Stimulated activated CD8-positive, alpha-beta memory T cell treated with anti-CD3 and anti-CD28 coated beads, Interleukin-12 subunit alpha, Interleukin-12 subunit beta, amount 100 ng/mL, for 1 hour (primary cell): ENCODE results near the gene UROC1.

Experiments used
- DNase-seq: peaks from one replicate; pipeline ENCODE4 v3.0.0-alpha.2; 2020; ENCODE audit warnings: low read depth

Gene UROC1

DNA sequence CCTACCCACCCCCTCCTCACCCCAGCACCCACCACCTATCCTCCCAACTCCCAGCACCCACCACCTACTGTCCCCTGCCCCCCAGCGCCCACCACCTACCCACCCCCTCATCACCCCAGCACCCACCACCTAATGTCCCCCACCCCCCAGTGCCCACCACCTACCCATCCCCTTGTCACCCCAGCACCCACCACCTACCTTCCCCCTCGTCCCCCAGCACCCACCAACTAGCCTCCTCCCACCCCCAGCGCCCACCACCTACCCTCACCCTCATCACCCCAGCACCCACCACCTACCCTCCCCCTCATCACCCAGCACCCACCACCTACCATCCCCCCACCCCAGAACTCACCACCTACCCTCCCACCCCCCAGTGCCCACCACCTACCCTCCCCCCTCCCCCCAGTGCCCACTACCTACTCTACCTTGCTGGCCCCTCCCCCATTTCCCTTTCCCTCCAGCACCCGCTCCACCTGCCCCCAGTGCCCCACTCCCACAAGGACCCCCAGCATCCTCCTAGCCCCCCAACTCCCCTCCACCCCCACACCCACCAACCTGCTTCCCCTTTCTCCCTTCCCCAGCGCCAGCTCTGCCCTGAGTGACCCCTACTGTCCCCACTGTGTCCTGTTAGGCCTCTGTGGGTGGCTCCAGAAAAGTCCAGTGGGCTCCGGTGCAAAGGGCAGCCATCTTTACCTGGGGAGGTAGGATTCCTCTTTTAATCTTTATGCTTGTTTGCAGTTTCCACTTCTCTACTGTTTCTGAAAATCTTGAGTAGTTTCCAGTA is 1.2 kb downstream of the UROC1 start:
- DNase-seq = no peak

DNA sequence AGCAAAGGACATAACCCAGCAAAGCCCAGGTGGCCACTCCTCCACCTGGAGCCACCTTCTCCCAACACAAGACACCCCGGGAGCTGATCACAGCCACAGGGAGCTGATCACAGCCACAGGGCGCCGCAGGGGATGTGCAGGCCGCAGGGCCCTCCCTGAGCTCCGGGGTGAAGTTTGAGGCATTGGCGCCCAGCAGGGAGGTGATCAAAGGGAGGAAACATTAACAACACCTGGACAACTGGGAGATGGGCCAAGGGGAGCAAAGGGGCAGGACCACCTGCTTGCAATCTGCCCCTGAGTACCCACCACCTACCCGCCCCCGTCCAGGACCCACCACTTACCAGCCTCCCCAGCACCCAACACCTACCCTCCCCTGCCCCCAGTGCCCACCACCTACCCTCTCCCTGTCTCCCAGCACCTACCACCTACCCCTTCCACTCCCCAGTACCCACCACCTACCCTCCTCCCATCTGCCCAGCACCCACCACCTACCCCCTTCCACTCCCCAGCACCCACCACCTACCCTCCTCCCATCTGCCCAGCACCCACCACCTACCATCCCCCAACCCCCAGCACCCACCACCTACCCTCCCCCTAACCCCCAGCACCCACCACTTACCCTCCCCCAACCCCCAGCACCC is 2.4 kb downstream of the UROC1 start:
- no peak for DNase-seq

- DNase-seq = no peak
Measured at GRCh38 chr3:126514161-126514560, 3.4 kb downstream of the UROC1 start.

DNA sequence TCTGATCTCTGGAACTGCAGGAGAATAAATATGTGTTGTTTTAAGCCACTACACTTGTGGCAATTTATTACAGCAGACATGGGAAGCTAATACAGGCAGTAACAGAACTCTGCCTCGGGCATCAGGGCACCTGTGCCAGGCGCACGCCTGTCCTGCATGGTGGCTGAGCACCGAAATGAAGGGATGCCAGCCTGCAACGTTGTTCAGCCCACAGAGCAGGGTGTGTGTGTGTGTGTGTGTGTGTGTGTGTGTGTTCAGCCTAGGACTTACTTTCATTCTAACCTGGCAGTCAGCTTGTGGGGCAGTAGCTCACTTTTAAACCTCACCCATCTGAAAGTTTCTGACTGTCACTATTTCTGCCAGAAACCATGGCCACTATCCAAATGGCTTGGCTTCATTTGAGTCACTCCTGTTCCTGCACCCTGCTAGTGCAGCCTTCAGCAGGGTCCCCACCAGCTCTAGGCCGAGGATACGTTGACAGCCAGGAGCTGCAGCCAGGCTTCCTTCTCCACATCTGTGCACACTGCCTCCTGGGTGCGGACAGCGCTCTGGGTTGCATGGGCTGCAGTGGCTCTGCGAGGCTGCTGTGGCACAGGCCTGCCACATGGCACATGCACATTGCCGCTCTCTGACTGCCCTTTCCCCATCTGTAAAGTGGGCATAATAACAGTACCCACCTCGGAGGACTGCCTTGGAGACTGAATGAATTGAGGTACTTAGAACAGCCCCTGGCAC is 4.5 kb downstream of the UROC1 start:
- no peak for DNase-seq

GRCh38 chr3:126512026-126512425 is 5.5 kb downstream of the UROC1 start:
- no peak for DNase-seq

- DNase-seq = no peak
Measured at GRCh38 chr3:126511291-126511690, 6.3 kb downstream of the UROC1 start.

DNA sequence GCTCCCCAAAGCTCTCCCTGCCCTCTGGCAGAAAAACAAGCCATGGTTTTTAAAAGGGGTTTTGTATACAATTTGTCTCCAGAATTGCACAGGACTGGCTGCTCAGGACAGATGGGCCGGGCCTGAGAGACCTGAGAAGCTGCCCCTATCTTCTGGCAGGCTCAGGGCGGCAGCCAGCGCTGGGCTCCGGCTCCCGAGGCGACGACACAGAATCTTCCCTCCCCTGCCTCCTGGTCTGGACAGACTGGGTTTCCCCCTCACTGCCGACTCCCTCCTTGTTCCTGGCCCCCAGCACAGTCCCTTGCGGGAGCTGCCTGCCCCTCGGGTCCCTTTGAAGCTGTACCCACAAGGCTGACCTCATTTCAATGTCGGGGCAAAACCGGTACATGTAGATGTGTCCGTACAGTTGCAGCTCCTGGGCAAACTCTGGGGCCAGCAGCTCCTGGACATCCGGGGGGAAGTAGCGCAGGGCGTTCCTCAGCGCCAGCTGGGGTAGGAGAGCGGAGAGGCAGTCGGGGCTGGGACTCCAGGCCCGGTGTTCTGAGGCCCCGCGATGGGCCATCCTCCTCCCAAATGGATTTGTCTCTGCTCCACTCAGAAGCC is 7.2 kb downstream of the UROC1 start:
- no peak for DNase-seq

GRCh38 chr3:126509597-126510307 is 7.8 kb downstream of the UROC1 start:
- DNase-seq = no peak

DNA sequence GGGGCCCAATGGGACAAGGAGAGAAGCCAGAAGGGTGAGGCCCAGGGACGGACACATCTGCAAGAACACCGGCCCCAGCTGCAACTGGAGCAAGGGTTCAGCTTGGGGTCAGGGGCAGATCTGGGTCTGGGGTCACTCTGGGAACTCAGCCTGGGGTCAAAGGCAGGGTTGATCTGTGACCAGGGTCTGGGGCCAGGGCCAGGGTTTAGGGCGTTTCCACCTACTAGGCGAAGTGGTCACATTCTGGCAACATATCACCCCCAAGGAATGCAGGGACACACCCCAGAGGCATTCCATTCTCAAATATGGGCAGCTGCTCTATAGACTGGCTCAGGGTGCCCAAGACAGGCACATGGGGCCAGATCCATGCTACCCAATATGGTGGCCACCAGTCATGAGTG is 9.0 kb downstream of the UROC1 start:
- DNase-seq = no peak

DNA sequence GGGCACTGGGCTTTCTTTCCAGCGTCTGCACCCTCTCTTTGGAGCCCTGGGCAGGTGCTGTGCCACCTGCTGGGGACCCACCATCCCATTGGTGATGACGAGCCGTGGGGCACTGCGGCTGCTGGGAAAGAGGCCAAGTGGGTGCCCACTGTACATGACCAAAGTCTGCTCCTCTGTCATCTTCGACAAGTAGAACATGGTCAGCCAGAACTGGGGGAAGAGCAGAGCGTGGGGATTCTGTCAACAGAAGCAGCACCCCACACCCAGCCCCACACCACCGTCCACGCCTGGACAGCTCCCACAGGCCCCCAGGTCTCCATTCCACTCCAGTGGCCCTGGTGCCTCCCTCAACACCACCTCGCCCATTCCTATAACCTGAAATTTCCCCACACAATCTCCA is 9.7 kb downstream of the UROC1 start:
- no peak for DNase-seq

- no peak for DNase-seq
Measured at GRCh38 chr3:126503701-126504100, 13.9 kb downstream of the UROC1 start.

DNA sequence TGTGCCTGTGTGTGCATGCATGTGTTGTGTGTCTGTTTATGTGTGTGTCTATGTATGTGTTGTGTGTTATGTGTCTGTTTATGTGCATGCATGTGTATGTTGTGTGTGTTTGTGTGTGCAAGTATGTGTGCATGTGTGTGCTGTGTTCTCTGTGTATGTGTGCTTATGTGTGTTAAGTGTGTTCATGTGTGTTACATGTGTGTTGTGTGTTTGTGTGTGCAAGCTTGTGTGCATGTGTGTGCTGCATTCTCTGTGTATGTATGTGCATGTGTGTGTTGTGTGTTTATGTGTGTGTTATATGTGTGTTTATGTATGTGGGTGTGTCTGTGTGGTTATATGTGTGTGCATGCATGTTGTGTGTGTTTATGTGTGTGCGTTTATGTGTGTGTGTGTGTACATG is 14.9 kb downstream of the UROC1 start:
- DNase-seq = no peak

GRCh38 chr3:126501736-126502135 is 15.8 kb downstream of the UROC1 start:
- DNase-seq = no peak

DNA sequence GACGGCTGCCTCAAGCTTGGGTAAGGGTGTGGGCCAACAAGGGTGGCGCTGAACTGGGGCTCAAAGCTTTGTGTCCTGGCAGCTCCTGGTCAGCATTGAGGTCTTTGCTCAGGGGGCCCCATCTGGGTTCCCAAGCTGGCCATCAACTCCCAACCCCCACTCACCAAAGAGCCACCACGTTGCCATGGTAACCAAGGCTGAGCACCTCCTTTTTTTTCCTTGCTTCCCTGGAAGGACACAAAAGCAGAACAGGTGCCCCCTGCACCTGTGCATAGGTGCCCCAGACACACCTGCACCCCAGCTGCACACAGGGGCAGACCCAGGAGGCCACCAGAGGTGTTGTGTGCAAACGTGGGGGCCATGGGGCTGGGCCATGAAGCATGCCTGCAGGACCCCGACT is 16.5 kb downstream of the UROC1 start:
- no peak for DNase-seq

DNA sequence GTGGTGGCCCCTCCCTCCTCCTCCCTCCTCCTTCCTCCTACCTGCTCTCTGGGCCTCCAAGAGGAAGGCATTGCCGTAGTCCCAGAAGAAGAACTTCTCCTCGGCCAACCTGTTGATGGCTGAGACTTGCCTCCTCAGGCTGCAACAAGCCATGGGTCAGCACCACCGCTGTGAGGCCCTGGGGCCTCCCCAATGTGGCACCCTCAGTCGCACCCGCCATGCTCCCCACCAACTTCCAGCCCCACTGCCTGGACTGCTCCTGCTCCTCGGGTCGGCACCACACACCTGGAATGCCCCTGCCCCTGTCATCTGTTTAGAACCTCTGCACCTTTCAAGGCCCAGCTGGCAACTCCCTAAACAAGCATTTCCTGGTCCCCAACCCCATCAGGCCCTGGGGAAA is 17.6 kb downstream of the UROC1 start:
- no peak for DNase-seq

GRCh38 chr3:126499401-126499800 is 18.2 kb downstream of the UROC1 start:
- DNase-seq = no peak

DNA sequence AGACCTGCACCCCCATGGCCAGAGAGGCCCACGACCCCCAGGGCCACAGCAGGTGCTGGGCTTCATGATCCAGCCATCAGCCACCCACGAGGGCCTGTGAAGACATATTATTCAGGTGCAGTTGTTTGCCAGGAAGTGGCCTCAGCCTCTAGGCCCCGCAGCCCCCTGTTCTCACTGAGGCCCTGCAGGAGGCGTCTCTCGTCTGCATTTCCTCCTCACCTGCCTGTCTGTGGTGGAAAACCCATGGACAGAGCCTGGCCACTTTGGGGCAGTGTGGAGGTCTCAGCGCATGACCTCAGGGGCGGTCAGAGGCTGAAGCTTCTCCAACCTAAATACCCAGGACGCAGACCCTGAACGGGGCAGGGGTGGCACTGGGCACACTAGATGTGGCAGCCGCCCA is 18.6 kb downstream of the UROC1 start:
- no peak for DNase-seq

GRCh38 chr3:126498461-126498860 is 19.1 kb downstream of the UROC1 start:
- no peak for DNase-seq

DNA sequence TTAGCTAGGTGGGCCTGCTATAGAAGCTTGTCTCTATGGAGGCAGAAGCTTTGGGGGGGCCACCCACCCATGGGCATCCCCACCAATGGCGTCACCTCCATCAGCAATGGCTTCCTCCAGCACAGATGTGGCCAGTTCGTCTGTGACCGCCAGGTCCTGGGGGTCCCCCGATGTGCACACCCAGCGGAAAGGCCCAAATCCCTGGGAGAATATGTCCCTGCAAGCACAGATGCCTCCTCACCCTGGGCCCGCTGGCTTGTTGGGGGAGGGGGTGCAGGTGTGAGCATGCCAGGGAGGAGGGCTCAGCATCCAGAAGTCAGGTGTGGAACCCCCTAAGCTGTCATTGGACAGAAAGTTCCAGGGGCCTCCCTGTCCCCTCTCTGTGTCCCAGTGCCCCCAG is 19.6 kb downstream of the UROC1 start:
- DNase-seq = no peak

DNA sequence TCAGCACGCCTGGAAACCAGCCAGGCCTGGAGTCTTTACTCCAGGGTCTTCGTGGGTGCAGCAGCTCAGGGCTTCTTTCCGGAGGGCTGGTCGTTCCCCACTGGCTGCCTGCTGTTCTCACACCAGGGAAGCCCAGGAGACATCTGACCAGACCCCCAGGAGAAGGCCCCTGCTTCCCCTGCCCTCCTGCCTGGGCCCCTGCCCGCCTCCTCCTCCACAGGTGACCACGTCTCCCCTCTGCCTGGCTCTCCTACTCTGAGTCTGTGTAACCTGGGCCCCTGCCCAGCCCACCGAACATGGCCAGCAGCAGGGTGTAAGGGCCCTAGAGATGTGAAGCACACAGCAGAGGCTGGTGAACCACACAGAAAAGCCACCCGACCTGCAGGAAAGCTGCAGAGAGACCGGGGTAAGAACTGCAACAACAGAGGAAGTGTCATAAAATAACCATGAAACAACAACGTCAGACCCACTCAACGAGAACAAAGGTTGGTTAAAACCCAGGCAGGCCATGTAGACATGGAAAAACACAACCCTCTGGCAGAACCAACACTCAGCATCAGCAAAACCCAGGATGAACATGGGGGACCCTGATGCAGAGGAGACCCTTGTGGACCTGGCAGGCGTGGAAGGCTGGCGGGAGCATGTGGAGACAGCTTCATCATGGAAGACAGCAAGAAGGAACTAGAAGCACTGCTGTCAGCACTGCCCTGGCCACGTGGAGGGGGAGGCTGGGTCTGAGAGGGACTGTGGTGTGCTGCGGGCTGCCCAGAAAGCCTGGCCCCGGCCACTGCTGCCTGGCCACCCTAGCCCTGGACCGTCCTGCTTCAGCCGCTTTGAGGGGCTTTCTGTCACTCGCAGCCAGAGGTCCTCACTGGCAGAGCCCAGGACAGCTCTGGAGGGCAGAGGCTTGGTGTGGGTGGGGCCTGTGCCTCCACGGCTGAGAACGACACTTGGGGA is 20.4 kb downstream of the UROC1 start:
- DNase-seq = no peak

GRCh38 chr3:126495786-126496185 is 21.8 kb downstream of the UROC1 start:
- no peak for DNase-seq
